K562 (cell line): ENCODE data around the gene DHX29. TPM values are rescaled to one million over a fixed set of nuclear protein-coding genes. Genes with fewer than 3 reads are reported as not detected.

Experiments used
- ATAC-seq: fragments of 200-7000 bp; cut with Tn5 transposase; 3 replicates; pipeline ENCODE4 v1.9.1; 2020; ENCODE audit warnings: moderate library complexity
- BruUV-seq: library from RNA; stranded (reverse); fragments of 400-500 nt; replicated peaks from 2 replicates; lab custom pipeline; 2021; lab: Mats Ljungman, UMichigan
- CTCF ChIA-PET: fragments of 300-600 bp; formaldehyde crosslinking; extraction: SDS; loops from one replicate; lab custom pipeline; 2021; ENCODE audit warnings: low intra/inter-chr PET ratio; lab: Yijun Ruan, JAX
- POLR2A ChIA-PET: fragments of 300-600, 350-650 bp; sonication (Branson Sonifier 250); formaldehyde crosslinking; extraction: SDS; loops from one replicate; lab custom pipeline; 2021; ENCODE audit warnings: antibody characterized with exemption, inconsistent platforms; lab: Yijun Ruan, JAX
- DNase-seq, 4 experiments: peaks; one replicate each; pipeline versions ENCODE4 v3.0.0 to v3.0.0-alpha.2; 2011 to 2018; ENCODE audit warnings: low spot score in 3 of 4, mixed read lengths in 3 of 4; ENCODE audit errors: extremely low read depth in 1 of 4
- FAIRE-seq: peaks from 2 replicates; lab custom pipeline; 2011; peaks lifted over from hg19 to GRCh38; lab: Jason Lieb, UNC
- H2AFZ ChIP-seq: 2 replicates; pipeline ENCODE4 v1.6.0; 2011; ENCODE audit warnings: low read depth, low read length, control low read depth, inconsistent platforms
- H3K27ac ChIP-seq: fragments of 200-600 bp; 3 replicates; pipeline ENCODE4 v1.8.0; 2011; ENCODE audit warnings: low read depth, mild to moderate bottlenecking, control low read depth, inconsistent platforms, low read length, moderate library complexity, mixed read lengths; ENCODE audit errors: extremely low read depth
- H3K27me3 ChIP-seq, 2 experiments: fragments of 300-600 bp in 1 of 2; 2 replicates in 1 of 2; 3 replicates in 1 of 2; pipeline versions ENCODE4 v1.6.0 to v1.8.0; 2011; ENCODE audit warnings: inconsistent platforms in 2 of 2, low read length in 2 of 2, mild to moderate bottlenecking in 1 of 2, mixed read lengths in 1 of 2, moderate library complexity in 1 of 2; ENCODE audit not compliant: control insufficient read depth in 2 of 2, insufficient read depth in 2 of 2
- H3K36me3 ChIP-seq: fragments of 300-600 bp; 3 replicates; pipeline ENCODE4 v1.8.0; 2011; ENCODE audit warnings: mild to moderate bottlenecking, low read length, inconsistent platforms; ENCODE audit not compliant: control insufficient read depth, insufficient read depth
- H3K4me1 ChIP-seq, 2 experiments: fragments of 200-600 bp in 1 of 2; replicated peaks in 1 of 2; 2 replicates in 1 of 2; 3 replicates in 1 of 2; pipeline versions ENCODE4 v1.5.1 to v1.8.0; 2011; ENCODE audit warnings: inconsistent platforms in 2 of 2, low read length in 2 of 2, mild to moderate bottlenecking in 1 of 2, mixed read lengths in 1 of 2, moderate library complexity in 1 of 2; ENCODE audit not compliant: control insufficient read depth in 2 of 2, insufficient read depth in 2 of 2
- H3K4me2 ChIP-seq: 2 replicates; pipeline ENCODE4 v1.6.1; 2011; ENCODE audit warnings: low read length, control low read depth, inconsistent platforms, mixed read lengths; ENCODE audit not compliant: insufficient read depth
- H3K4me3 ChIP-seq: fragments of 200-600 bp; sonication (generic), shearing (Covaris generic); 2 replicates; pipeline ENCODE4 v1.5.1; 2016; ENCODE audit warnings: control low read depth, inconsistent platforms
- H3K79me2 ChIP-seq: fragments of 200-600 bp; 3 replicates; pipeline ENCODE4 v1.8.0; 2011; ENCODE audit warnings: low read length, inconsistent platforms; ENCODE audit not compliant: control insufficient read depth, insufficient read depth
- H3K9ac ChIP-seq, 2 experiments: 2 replicates each; pipeline versions ENCODE4 v1.6.0 to v1.6.1; 2011; ENCODE audit warnings: low read depth in 2 of 2, low read length in 2 of 2, control low read depth in 1 of 2, inconsistent platforms in 1 of 2, mild to moderate bottlenecking in 1 of 2, mixed read lengths in 1 of 2; ENCODE audit not compliant: insufficient read depth in 1 of 2
- H3K9me1 ChIP-seq: one replicate; pipeline ENCODE4 v1.6.0; 2011; ENCODE audit warnings: inconsistent platforms, mild to moderate bottlenecking, low read length, moderate library complexity; ENCODE audit not compliant: control insufficient read depth, insufficient read depth
- H3K9me3 ChIP-seq: replicated peaks from 2 replicates; pipeline ENCODE4 v1.5.1; 2011; ENCODE audit warnings: low read depth, low read length, inconsistent platforms; ENCODE audit not compliant: control insufficient read depth, insufficient read depth
- H4K20me1 ChIP-seq: replicated peaks from 2 replicates; pipeline ENCODE4 v1.6.1; 2011; ENCODE audit warnings: low read length, inconsistent platforms, mixed read lengths; ENCODE audit not compliant: control insufficient read depth, insufficient read depth
- HDAC8 ChIP-seq: fragments of 450-650 bp; IDR thresholded peaks from 2 replicates; pipeline ENCODE4 v1.6.1; 2016; ENCODE audit warnings: mild to moderate bottlenecking, missing genetic modification characterization, moderate library complexity, missing compliant biosample characterization
- SP1 ChIP-seq: sonication (generic); formaldehyde crosslinking; IDR thresholded peaks from 2 replicates; pipeline ENCODE4 v1.8.1; 2022; ENCODE audit warnings: mild to moderate bottlenecking, missing genetic modification reagents
- ZNF77 ChIP-seq: fragments of 250-450 bp; sonication (Bioruptor Pico); IDR thresholded peaks from 2 replicates; pipeline ENCODE4 v1.5.0; 2020
- WGBS: fragments of 100-300 bp; shearing (Covaris generic); methylation state at CpG from one replicate; pipeline ENCODE4 v1.1.6; 2016; ENCODE audit warnings: low coverage, mixed read lengths; ENCODE audit not compliant: insufficient coverage; ENCODE audit errors: missing lambda C conversion rate; 5-methylcytosine and 5-hydroxymethylcytosine counted together
- in situ Hi-C: fragments of 300-500 bp; cut with MboI; formaldehyde crosslinking; loops from 4 replicates; pipeline ENCODE4 v1.15.0; 2018; ENCODE audit warnings: inconsistent platforms, mixed read lengths
- intact Hi-C: fragments of 100-400 bp; cut with micrococcal nuclease; formaldehyde crosslinking; loops from 2 replicates; pipeline ENCODE4 v1.14.2; 2022
- polyA plus RNA-seq, 8 experiments: library from polyadenylated mRNA; depleted of rRNA in 4 of 8; stranded (reverse) in 5 of 8; unstranded in 3 of 8; fragments of >200 nt; fragmentation: Nextera tagmentation in 2 of 8; fragmentation: Illumina TruSeq in 1 of 8; extraction: Ambion mirVana in 2 of 8; extraction: Trizol in 1 of 8; gene quantifications; 2 replicates each; pipeline versions ENCODE4 v1.2.1 to v1.2.3, GENCODE V29; 2011 to 2014; ENCODE audit warnings: inconsistent platforms in 1 of 8, missing spikeins in 1 of 8
- total RNA-seq, 7 experiments: library from RNA; depleted of rRNA in 6 of 7; stranded (reverse); fragments of >200 nt in 6 of 7; fragmentation: Illumina TruSeq in 2 of 7; extraction: Trizol in 2 of 7; gene quantifications; 2 replicates each; pipeline versions ENCODE4 v1.2.1 to v1.2.3, GENCODE V29; 2011 to 2021; ENCODE audit warnings: low replicate concordance in 1 of 7
- TF ChIP-seq, protein P1 (sequence below): IDR thresholded peaks from 3 replicates; pipeline ENCODE4 v1.6.1; 2011; ENCODE audit warnings: borderline replicate concordance, mild to moderate bottlenecking, moderate library complexity; ENCODE audit not compliant: insufficient read length; ENCODE audit errors: extremely low read depth
- TF ChIP-seq, protein P2 (sequence below): fragments of 200-600 bp; sonication (generic); IDR thresholded peaks from one replicate; pipeline ENCODE4 v1.6.1; 2012; ENCODE audit warnings: mild to moderate bottlenecking, low read depth, low read length, inconsistent platforms

DHX29 gene
- total and polyA plus RNA-seq, 9 of the 15 experiments (the other 6 are each of a cell fraction or from before 2014, with no cell fraction given), result 7.5 to 42.1 (median 25.0) TPM

GRCh38 chr5:55211184-55211874, 96.2 kb downstream of the DHX29 start:
- H3K4me3 ChIP-seq, result no peak overlapping the region
- intact Hi-C loops, result no loop called here
- TF ChIP-seq, protein P1, sequence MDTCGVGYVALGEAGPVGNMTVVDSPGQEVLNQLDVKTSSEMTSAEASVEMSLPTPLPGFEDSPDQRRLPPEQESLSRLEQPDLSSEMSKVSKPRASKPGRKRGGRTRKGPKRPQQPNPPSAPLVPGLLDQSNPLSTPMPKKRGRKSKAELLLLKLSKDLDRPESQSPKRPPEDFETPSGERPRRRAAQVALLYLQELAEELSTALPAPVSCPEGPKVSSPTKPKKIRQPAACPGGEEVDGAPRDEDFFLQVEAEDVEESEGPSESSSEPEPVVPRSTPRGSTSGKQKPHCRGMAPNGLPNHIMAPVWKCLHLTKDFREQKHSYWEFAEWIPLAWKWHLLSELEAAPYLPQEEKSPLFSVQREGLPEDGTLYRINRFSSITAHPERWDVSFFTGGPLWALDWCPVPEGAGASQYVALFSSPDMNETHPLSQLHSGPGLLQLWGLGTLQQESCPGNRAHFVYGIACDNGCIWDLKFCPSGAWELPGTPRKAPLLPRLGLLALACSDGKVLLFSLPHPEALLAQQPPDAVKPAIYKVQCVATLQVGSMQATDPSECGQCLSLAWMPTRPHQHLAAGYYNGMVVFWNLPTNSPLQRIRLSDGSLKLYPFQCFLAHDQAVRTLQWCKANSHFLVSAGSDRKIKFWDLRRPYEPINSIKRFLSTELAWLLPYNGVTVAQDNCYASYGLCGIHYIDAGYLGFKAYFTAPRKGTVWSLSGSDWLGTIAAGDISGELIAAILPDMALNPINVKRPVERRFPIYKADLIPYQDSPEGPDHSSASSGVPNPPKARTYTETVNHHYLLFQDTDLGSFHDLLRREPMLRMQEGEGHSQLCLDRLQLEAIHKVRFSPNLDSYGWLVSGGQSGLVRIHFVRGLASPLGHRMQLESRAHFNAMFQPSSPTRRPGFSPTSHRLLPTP, result no peak
- TF ChIP-seq, protein P2, sequence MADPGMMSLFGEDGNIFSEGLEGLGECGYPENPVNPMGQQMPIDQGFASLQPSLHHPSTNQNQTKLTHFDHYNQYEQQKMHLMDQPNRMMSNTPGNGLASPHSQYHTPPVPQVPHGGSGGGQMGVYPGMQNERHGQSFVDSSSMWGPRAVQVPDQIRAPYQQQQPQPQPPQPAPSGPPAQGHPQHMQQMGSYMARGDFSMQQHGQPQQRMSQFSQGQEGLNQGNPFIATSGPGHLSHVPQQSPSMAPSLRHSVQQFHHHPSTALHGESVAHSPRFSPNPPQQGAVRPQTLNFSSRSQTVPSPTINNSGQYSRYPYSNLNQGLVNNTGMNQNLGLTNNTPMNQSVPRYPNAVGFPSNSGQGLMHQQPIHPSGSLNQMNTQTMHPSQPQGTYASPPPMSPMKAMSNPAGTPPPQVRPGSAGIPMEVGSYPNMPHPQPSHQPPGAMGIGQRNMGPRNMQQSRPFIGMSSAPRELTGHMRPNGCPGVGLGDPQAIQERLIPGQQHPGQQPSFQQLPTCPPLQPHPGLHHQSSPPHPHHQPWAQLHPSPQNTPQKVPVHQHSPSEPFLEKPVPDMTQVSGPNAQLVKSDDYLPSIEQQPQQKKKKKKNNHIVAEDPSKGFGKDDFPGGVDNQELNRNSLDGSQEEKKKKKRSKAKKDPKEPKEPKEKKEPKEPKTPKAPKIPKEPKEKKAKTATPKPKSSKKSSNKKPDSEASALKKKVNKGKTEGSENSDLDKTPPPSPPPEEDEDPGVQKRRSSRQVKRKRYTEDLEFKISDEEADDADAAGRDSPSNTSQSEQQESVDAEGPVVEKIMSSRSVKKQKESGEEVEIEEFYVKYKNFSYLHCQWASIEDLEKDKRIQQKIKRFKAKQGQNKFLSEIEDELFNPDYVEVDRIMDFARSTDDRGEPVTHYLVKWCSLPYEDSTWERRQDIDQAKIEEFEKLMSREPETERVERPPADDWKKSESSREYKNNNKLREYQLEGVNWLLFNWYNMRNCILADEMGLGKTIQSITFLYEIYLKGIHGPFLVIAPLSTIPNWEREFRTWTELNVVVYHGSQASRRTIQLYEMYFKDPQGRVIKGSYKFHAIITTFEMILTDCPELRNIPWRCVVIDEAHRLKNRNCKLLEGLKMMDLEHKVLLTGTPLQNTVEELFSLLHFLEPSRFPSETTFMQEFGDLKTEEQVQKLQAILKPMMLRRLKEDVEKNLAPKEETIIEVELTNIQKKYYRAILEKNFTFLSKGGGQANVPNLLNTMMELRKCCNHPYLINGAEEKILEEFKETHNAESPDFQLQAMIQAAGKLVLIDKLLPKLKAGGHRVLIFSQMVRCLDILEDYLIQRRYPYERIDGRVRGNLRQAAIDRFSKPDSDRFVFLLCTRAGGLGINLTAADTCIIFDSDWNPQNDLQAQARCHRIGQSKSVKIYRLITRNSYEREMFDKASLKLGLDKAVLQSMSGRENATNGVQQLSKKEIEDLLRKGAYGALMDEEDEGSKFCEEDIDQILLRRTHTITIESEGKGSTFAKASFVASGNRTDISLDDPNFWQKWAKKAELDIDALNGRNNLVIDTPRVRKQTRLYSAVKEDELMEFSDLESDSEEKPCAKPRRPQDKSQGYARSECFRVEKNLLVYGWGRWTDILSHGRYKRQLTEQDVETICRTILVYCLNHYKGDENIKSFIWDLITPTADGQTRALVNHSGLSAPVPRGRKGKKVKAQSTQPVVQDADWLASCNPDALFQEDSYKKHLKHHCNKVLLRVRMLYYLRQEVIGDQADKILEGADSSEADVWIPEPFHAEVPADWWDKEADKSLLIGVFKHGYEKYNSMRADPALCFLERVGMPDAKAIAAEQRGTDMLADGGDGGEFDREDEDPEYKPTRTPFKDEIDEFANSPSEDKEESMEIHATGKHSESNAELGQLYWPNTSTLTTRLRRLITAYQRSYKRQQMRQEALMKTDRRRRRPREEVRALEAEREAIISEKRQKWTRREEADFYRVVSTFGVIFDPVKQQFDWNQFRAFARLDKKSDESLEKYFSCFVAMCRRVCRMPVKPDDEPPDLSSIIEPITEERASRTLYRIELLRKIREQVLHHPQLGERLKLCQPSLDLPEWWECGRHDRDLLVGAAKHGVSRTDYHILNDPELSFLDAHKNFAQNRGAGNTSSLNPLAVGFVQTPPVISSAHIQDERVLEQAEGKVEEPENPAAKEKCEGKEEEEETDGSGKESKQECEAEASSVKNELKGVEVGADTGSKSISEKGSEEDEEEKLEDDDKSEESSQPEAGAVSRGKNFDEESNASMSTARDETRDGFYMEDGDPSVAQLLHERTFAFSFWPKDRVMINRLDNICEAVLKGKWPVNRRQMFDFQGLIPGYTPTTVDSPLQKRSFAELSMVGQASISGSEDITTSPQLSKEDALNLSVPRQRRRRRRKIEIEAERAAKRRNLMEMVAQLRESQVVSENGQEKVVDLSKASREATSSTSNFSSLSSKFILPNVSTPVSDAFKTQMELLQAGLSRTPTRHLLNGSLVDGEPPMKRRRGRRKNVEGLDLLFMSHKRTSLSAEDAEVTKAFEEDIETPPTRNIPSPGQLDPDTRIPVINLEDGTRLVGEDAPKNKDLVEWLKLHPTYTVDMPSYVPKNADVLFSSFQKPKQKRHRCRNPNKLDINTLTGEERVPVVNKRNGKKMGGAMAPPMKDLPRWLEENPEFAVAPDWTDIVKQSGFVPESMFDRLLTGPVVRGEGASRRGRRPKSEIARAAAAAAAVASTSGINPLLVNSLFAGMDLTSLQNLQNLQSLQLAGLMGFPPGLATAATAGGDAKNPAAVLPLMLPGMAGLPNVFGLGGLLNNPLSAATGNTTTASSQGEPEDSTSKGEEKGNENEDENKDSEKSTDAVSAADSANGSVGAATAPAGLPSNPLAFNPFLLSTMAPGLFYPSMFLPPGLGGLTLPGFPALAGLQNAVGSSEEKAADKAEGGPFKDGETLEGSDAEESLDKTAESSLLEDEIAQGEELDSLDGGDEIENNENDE, result no peak
- TF ChIP-seq HDAC8 (tag) (no peak), ZNF77 (no peak), SP1 (CRISPR knock-in tag) (no peak)

More at GRCh38 chr5:55211184-55211874, 96.2 kb downstream of the DHX29 start:
- H2AFZ ChIP-seq, result no peak overlapping the region
- ATAC-seq (no peak), DNase-seq (no peak), FAIRE-seq (no peak)
- in situ Hi-C loops, result no loop called here
- H3K4me2 ChIP-seq, result no peak overlapping the region
- no peaks in the 10 kb centered on the region for H3K36me3 ChIP-seq
- ChIA-PET CTCF (no interaction called here), POLR2A (interaction anchor here (0.5 kb wide), 1 partner anchor 64 kb away, joined by 3 read pairs; no protein-coding TSS in a partner anchor)
- no peak overlapping the region for H3K9ac ChIP-seq
- no peaks in the 10 kb centered on the region for H3K79me2 ChIP-seq
- H3K4me1 ChIP-seq, result no peaks in the 10 kb centered on the region
- BruUV-seq, result no TSS peak
- peaks cover 8 to 10% of the 10 kb centered on the region in 2 experiments for H3K27me3 ChIP-seq
- H4K20me1 ChIP-seq, result no peaks in the 10 kb centered on the region
- H3K27ac ChIP-seq, result no peak overlapping the region
- H3K9me3 ChIP-seq, result no peaks in the 10 kb centered on the region; the same call in 1 of the 2 replicates
- H3K9me1 ChIP-seq, result no peaks in the 10 kb centered on the region
- WGBS, result 7% methylated on average over 2 of the region's 2 CpGs
